ENCODE results near the gene MYL7. TPM values are rescaled to one million over a fixed set of nuclear protein-coding genes. Genes with fewer than 3 reads are reported as not detected.

The MYL7 gene
- polyA plus RNA-seq, 2 of the 4 experiments (the other 2 are of a cell fraction) = not detected

DNA sequence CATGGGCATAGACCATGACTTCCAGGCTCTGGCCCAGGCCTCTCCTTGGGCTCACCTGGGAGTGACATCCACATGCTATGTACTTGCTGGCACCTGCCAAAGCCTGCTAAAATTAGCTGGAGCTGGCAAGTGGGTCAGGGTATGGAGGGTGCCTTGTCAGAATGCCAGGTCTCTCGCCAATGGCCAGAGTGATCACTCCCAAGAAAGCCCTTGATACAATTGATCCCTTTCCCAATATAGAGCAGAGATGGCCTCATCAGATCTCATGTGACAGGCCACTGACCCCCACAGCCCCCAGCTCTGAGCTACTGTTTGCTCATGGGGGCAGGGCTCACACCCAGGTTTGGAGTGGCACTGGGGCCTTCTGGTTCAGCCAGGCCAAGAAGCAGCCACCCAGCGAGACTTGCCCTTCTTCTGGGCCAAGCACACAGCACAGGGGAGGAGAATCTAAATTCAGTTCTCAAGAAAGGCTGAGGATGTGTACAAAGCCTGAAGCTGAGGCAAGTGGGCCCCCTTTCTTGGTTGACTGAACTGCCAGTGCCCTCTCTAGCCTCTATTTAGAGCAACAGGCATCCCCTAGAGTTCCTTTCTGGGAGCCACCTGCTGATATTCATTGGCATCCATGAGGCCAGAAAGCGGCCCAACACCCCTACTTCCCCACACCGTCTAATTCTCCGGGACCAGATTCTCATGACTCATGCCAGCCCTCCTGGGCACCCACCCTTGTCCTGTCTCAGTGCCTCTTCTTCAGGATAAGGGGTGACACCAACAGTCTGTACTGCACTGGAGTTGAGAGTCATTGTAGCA is 18.9 kb upstream of the MYL7 start:
- Histone ChIP-seq H3K4me2 (no peak overlapping the region), H3K9me3 (no peaks in the 10 kb centered on the region), H3K4me3 (no peak overlapping the region), H3K27ac (no peak overlapping the region), H3K4me1 (no peaks in the 10 kb centered on the region)
- ATAC-seq (no peak), FAIRE-seq (no peak), DNase-seq (ENCODE audit: low read depth in 1 of 2, low spot score in 1 of 2) (no peak)
- ChIA-PET CTCF (no interaction called here), POLR2A (no interaction called here)
- TF ChIP-seq, protein P1, sequence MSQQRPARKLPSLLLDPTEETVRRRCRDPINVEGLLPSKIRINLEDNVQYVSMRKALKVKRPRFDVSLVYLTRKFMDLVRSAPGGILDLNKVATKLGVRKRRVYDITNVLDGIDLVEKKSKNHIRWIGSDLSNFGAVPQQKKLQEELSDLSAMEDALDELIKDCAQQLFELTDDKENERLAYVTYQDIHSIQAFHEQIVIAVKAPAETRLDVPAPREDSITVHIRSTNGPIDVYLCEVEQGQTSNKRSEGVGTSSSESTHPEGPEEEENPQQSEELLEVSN (IDR thresholded peaks at IDR 0.05; ENCODE audit: borderline replicate concordance, low read depth) = no peak
- no peak for TF ChIP-seq ZSCAN20 (CRISPR knock-in tag; IDR thresholded peaks at IDR 0.05)
- TF ChIP-seq CHD2 (IDR thresholded peaks at IDR 0.05; ENCODE audit: low read length, partially characterized antibody) = no peak
- no peak for TF ChIP-seq EHF (CRISPR knock-in tag; IDR thresholded peaks at IDR 0.05)
- 65% methylated on average over 5 of the region's 5 CpGs for WGBS (ENCODE audit: missing lambda C conversion rate)

DNA sequence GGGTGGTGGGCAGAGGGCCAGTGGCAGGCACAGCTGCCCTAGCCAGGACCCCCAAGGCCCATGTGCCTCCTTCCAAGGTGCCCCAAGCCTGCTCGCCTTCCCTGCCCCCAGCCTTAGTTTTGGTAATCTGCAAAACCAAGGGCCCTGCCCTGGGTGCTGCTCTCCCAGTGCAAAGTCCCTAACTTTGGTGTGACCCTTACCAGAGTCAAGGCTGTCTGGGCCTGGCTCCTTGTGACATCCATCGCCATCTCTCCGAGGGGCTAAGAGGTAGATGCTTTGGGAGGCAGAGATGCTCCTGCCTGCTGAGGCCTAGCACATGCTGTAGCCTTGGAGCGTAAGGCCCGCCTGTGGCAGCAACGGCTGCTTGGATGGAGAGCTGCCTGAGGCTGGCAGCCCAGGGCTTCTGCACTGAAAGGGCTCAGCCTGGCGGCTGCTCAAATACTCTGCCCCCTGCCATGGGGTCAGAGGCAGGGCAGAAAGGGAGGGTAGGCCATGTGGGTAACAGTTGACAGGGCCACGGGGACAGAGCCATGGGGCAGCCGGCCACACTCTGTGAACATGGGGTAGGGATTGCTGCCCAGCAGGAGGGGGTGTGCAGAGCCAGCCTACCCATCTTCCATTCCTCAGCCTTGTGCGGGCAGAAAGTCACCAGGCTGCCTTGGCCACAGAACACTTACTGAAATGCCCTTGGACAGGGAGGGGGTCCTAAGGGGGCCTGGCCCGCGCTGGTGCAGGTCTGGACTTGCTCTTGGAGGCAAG is 17.9 kb upstream of the MYL7 start:
- Histone ChIP-seq H3K4me2 (no peak overlapping the region), H3K9me3 (no peaks in the 10 kb centered on the region), H3K27ac (no peak overlapping the region), H3K4me3 (no peak overlapping the region), H3K4me1 (no peaks in the 10 kb centered on the region)
- TF ChIP-seq EHMT2 (IDR thresholded peaks at IDR 0.05; ENCODE audit: low read depth) = no peak
- no peak for TF ChIP-seq RNF2 (IDR thresholded peaks at IDR 0.05; ENCODE audit: borderline replicate concordance, low read depth)
- no peak for TF ChIP-seq BHLHE40 (IDR thresholded peaks at IDR 0.05; ENCODE audit: low read depth, low read length)
- TF ChIP-seq KDM5A (IDR thresholded peaks at IDR 0.05) = no peak
- TF ChIP-seq SREBF2 (IDR thresholded peaks at IDR 0.05) = no peak
- TF ChIP-seq, protein P2, sequence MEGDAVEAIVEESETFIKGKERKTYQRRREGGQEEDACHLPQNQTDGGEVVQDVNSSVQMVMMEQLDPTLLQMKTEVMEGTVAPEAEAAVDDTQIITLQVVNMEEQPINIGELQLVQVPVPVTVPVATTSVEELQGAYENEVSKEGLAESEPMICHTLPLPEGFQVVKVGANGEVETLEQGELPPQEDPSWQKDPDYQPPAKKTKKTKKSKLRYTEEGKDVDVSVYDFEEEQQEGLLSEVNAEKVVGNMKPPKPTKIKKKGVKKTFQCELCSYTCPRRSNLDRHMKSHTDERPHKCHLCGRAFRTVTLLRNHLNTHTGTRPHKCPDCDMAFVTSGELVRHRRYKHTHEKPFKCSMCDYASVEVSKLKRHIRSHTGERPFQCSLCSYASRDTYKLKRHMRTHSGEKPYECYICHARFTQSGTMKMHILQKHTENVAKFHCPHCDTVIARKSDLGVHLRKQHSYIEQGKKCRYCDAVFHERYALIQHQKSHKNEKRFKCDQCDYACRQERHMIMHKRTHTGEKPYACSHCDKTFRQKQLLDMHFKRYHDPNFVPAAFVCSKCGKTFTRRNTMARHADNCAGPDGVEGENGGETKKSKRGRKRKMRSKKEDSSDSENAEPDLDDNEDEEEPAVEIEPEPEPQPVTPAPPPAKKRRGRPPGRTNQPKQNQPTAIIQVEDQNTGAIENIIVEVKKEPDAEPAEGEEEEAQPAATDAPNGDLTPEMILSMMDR (IDR thresholded peaks at IDR 0.05) = no peak
- TF ChIP-seq HOXB13 (CRISPR knock-in tag; IDR thresholded peaks at IDR 0.05; ENCODE audit: low read depth) = no peak
- no peak for TF ChIP-seq ZFP36 (IDR thresholded peaks at IDR 0.05; ENCODE audit: borderline replicate concordance, partially characterized antibody)
- no peak for TF ChIP-seq TP53 (CRISPR knock-in tag; IDR thresholded peaks at IDR 0.05)
- TF ChIP-seq ESRRA (IDR thresholded peaks at IDR 0.05; ENCODE audit: borderline replicate concordance, low read length) = no peak
- no peak for TF ChIP-seq CBX8 (IDR thresholded peaks at IDR 0.05)
- no peak for TF ChIP-seq RCOR1 (IDR thresholded peaks at IDR 0.05; ENCODE audit: low read depth, low read length)
- TF ChIP-seq EP300 (IDR thresholded peaks at IDR 0.05) = no peak
- TF ChIP-seq, protein P3, sequence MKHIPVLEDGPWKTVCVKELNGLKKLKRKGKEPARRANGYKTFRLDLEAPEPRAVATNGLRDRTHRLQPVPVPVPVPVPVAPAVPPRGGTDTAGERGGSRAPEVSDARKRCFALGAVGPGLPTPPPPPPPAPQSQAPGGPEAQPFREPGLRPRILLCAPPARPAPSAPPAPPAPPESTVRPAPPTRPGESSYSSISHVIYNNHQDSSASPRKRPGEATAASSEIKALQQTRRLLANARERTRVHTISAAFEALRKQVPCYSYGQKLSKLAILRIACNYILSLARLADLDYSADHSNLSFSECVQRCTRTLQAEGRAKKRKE (CRISPR knock-in tag; IDR thresholded peaks at IDR 0.05; ENCODE audit: low read depth) = no peak
- TF ChIP-seq FOXS1 (CRISPR knock-in tag; IDR thresholded peaks at IDR 0.05) = no peak
- TF ChIP-seq CEBPB (IDR thresholded peaks at IDR 0.05) = no peak
- TF ChIP-seq, protein P1 (IDR thresholded peaks at IDR 0.05; ENCODE audit: borderline replicate concordance, low read depth) = no peak
- no peak for TF ChIP-seq GATA3 (IDR thresholded peaks at IDR 0.05; ENCODE audit: borderline replicate concordance)
- no peak for TF ChIP-seq POLR2AphosphoS2 (conservative IDR thresholded peaks at IDR 0.05; ENCODE audit: low read length)
- no peak for FAIRE-seq
- WGBS (ENCODE audit: missing lambda C conversion rate) = 78% methylated on average over 10 of the region's 12 CpGs
- CTCF ChIA-PET = interaction anchor here (0.7 kb wide), 1 partner anchor 12 kb away, joined by 3 read pairs; no protein-coding TSS in a partner anchor
- DNase-seq (ENCODE audit: low read depth in 1 of 2, low spot score in 1 of 2) = no peak
- POLR2A ChIA-PET = no interaction called here
- ATAC-seq = no peak
